Heart right ventricle (tissue), 16 donors: Measurements from ENCODE around the gene DMAC2L. TPM values are rescaled to one million over a fixed set of nuclear protein-coding genes. Genes with fewer than 3 reads are reported as not detected.
A peak's percentile ranks its signal among the peaks of the same experiment; 100 is the strongest.

ENCODE experiments used
- ATAC-seq, 8 donors: fragments of 200-7000 bp; cut with Tn5 transposase; one replicate each; pipeline ENCODE4 v1.9.1; 2020; ENCODE audit warnings: mild to moderate bottlenecking in 8 of 8, moderate library complexity in 8 of 8, moderate number of reproducible peaks in 1 of 8
- DNase-seq, 2 donors: peaks; one replicate each; pipeline ENCODE4 v3.0.0-alpha.2; 2020
- H3K27ac ChIP-seq, 10 donors: fragments of 200-600 bp; sonication (generic) in 2 of 10; one replicate each; pipeline versions ENCODE4 v1.5.0 to v1.8.0; 2020 to 2022; ENCODE audit warnings: mild to moderate bottlenecking in 3 of 10
- H3K27me3 ChIP-seq, 7 donors: fragments of 200-600 bp; one replicate each; pipeline ENCODE4 v1.8.0; 2021 to 2022; ENCODE audit warnings: mild to moderate bottlenecking in 2 of 7
- H3K36me3 ChIP-seq, 9 donors: fragments of 200-600 bp; sonication (generic) in 1 of 9; one replicate each; pipeline versions ENCODE4 v1.5.0 to v1.8.0; 2020 to 2022; ENCODE audit warnings: mild to moderate bottlenecking in 2 of 9
- H3K4me1 ChIP-seq, 9 donors: fragments of 200-600 bp; sonication (generic) in 1 of 9; one replicate each; pipeline versions ENCODE4 v1.5.0 to v1.8.0; 2020 to 2022; ENCODE audit warnings: mild to moderate bottlenecking in 4 of 9
- H3K4me3 ChIP-seq, 10 donors: fragments of 200-600 bp; sonication (generic) in 2 of 10; one replicate each; pipeline versions ENCODE4 v1.5.0 to v1.8.0; 2020 to 2022; ENCODE audit warnings: mild to moderate bottlenecking in 7 of 10, moderate library complexity in 2 of 10
- H3K9me3 ChIP-seq, 11 donors: fragments of 200-600 bp in 10 of 11; sonication (generic) in 2 of 11; one replicate each; pipeline versions ENCODE4 v1.5.0 to v1.8.0; 2013 to 2022; ENCODE audit warnings: mild to moderate bottlenecking in 2 of 11, control low read depth in 1 of 11, moderate library complexity in 1 of 11
- CTCF ChIP-seq, 9 donors: fragments of 200-600 bp; sonication (generic) in 2 of 9; IDR thresholded peaks; one replicate each; pipeline versions ENCODE4 v1.5.0 to v1.8.0; 2021 to 2022; ENCODE audit warnings: antibody characterized with exemption in 9 of 9, mild to moderate bottlenecking in 5 of 9, moderate library complexity in 1 of 9
- WGBS, 2 donors: extraction: QIAGEN DNeasy Blood & Tissue Kit; methylation state at CpG; one replicate each; pipeline ENCODE4 v1.1.7; 2013; ENCODE audit warnings: inconsistent platforms in 1 of 2; 5-methylcytosine and 5-hydroxymethylcytosine counted together
- intact Hi-C, 10 donors: fragments of 100-400 bp; cut with DNase I; formaldehyde crosslinking; loops; one replicate each; pipeline versions ENCODE4 v1.11.1 to v1.14.2; 2022
- polyA plus RNA-seq, 2 donors: library from polyadenylated mRNA; stranded (reverse); fragments of 200-250 nt; gene quantifications; one replicate each; pipeline ENCODE4 v1.2.3, GENCODE V29; 2013
- total RNA-seq, 10 donors: library from RNA; stranded (reverse); fragmentation: NEBNext Ultra II Directional in 3 of 10; extraction: Animal tissue kit (Norgen Biotek cat#: 25700) in 3 of 10; gene quantifications; one replicate each; pipeline versions ENCODE4 v1.2.1 to v1.2.4, GENCODE V29; 2021 to 2023
- donor health status: Arrhythmogenic right ventricular cardiomyopathy.
- donor health status: ischemic (EF 13 %, LVEDD 7.1; RV severe dilation, severe dysfunction).
- donor health status: healthy with polysubstance abuse.
- donor health status: DM: no; HTN: yes; CAD: no.
- donor health status: DM: no; HTN: no; CAD: no.
- donor health status: ischemic (EF 25% LVEDD 6.9; RV normal size, moderate dysfunction).
- donor health status: ischemic (EF 25% LVEDD 5.7; RV mildly dilated, moderate dysfunction).
- donor health status: healthy.
- donor health status: DM: yes; HTN: yes; CAD: no.
- donor health status: Ischemic cardiomyopathy.
- donor health status: ischemic (EF 35%, LVEDD 5.7; RV mildly dilated, moderate dysfunction).
- donor health status: nonischemic (EF 11% LVEDD 7.7; RV severe dilation, severe dysfunction).
- donor health status: DM: yes; HTN: yes; CAD: no.
- donor health status: PGD.
- donor health status: ischemic (EF 29% LVEDD 5.4; RV normal size, mild dysfunction).
- donor health status: nonischemic (EF 23%, LVEDD 6.1; RV moderate dilation, normal function).

DMAC2L gene
- total and polyA plus RNA-seq, 12 donors, result 9.4 to 31.3 (median 24.3) TPM

GRCh38 chr14:50321009-50321660 lies 9.0 kb downstream of the DMAC2L start:
- intact Hi-C loops, result loop anchor here in 8 of 10 donors (1.0 to 5.0 kb wide), 5 partner anchors 76 to 214 kb away; partner anchors contain the start of genes MAP4K5 (in 7 of the 8) and CDKL1 (in 2 of the 8)
- Histone ChIP-seq H3K27me3 (no peaks in the 10 kb centered on the region), H3K27ac (peak overlapping the region in 9 of 10 donors; percentile 6 to 78 (median 61)), H3K9me3 (no peaks in the 10 kb centered on the region), H3K4me3 (peak overlapping the region in 6 of 10 donors; percentile 10 to 43 (median 32)), H3K4me1 (peaks cover 0 to 32% (median 15%) of the 10 kb centered on the region in 9 donors), H3K36me3 (peaks cover 0 to 36% (median 4%) of the 10 kb centered on the region in 9 donors)
- 4 to 5% methylated on average over 9 of the region's 9 CpGs for WGBS, 2 donors
- peak in 1 of 2 donors; percentile 74 for DNase-seq
- ATAC-seq, result peak; percentile 90 to 97 (median 94)
- peak; percentile 73 to 96 (median 88) for TF ChIP-seq CTCF (IDR thresholded peaks at IDR 0.05)

- no peaks in the 10 kb centered on the region for H3K27me3 ChIP-seq
- H3K9me3 ChIP-seq, result no peaks in the 10 kb centered on the region
- H3K4me1 ChIP-seq, result peaks cover 0 to 44% (median 42%) of the 10 kb centered on the region in 9 donors
- H3K36me3 ChIP-seq, result peaks cover 0 to 57% (median 0%) of the 10 kb centered on the region in 9 donors
- DNase-seq, result no peak
- intact Hi-C loops, result no loop called here
- no peak overlapping the region for H3K4me3 ChIP-seq
- no peak for TF ChIP-seq CTCF (IDR thresholded peaks at IDR 0.05)
- no peak overlapping the region for H3K27ac ChIP-seq
- ATAC-seq, result no peak
These were observed 19.5 kb downstream of the DMAC2L start for GRCh38 chr14:50331596-50331995.

- Histone ChIP-seq H3K4me3 (no peak overlapping the region), H3K27ac (peak overlapping the region in 4 of 10 donors; percentile 10 to 61 (median 30)), H3K9me3 (no peaks in the 10 kb centered on the region), H3K4me1 (peaks cover 0 to 50% (median 45%) of the 10 kb centered on the region in 9 donors), H3K27me3 (no peaks in the 10 kb centered on the region), H3K36me3 (peaks cover 0 to 49% (median 0%) of the 10 kb centered on the region in 9 donors)
- intact Hi-C loops, result no loop called here
- 8 to 11% methylated on average over 3 of the region's 3 CpGs for WGBS, 2 donors
- TF ChIP-seq CTCF (IDR thresholded peaks at IDR 0.05), result no peak
- ATAC-seq, result peak; percentile 27 to 95 (median 68)
- DNase-seq, result peak in 1 of 2 donors; percentile 66
These were observed 20.9 kb downstream of the DMAC2L start for GRCh38 chr14:50333014-50333509.

- no peak for DNase-seq
- H3K36me3 ChIP-seq, result peaks cover 0 to 49% (median 0%) of the 10 kb centered on the region in 9 donors
- 95 to 96% methylated on average over 8 of the region's 8 CpGs for WGBS, 2 donors
- H3K27ac ChIP-seq, result peak overlapping the region in 5 of 10 donors; percentile 71 to 88 (median 85)
- no peak for ATAC-seq
- no peaks in the 10 kb centered on the region for H3K9me3 ChIP-seq
- H3K4me1 ChIP-seq, result peaks cover 0 to 50% (median 45%) of the 10 kb centered on the region in 9 donors
- H3K4me3 ChIP-seq, result no peak overlapping the region
- no peak for TF ChIP-seq CTCF (IDR thresholded peaks at IDR 0.05)
- intact Hi-C loops, result no loop called here
- no peaks in the 10 kb centered on the region for H3K27me3 ChIP-seq
These were observed 22.1 kb downstream of the DMAC2L start for GRCh38 chr14:50334211-50334610.
